Astrocyte (in vitro differentiated cells and primary cell): ENCODE results near the gene TRMT44. TPM values are rescaled to one million over a fixed set of nuclear protein-coding genes. Genes with fewer than 3 reads are reported as not detected.

Experiments used
- DNase-seq: peaks from one replicate; pipeline ENCODE4 v3.0.0-alpha.2; 2010; ENCODE audit warnings: low read depth
- FAIRE-seq: peaks from 2 replicates; lab custom pipeline; 2011; peaks lifted over from hg19 to GRCh38; lab: Jason Lieb, UNC
- H2AFZ ChIP-seq: 2 replicates; pipeline ENCODE4 v1.6.0; 2012; ENCODE audit warnings: low read depth, low read length, inconsistent platforms
- H3K27ac ChIP-seq: 2 replicates; pipeline ENCODE4 v1.5.1; 2011; ENCODE audit warnings: low read depth, low read length, inconsistent platforms
- H3K27me3 ChIP-seq: 2 replicates; pipeline ENCODE4 v1.6.0; 2011; ENCODE audit warnings: low read length, inconsistent platforms; ENCODE audit not compliant: insufficient read depth
- H3K36me3 ChIP-seq: 2 replicates; pipeline ENCODE4 v1.5.1; 2011; ENCODE audit warnings: low read length, inconsistent platforms; ENCODE audit not compliant: insufficient read depth
- H3K4me1 ChIP-seq: 2 replicates; pipeline ENCODE4 v1.5.1; 2011; ENCODE audit warnings: low read length, inconsistent platforms; ENCODE audit not compliant: insufficient read depth
- H3K4me2 ChIP-seq: 2 replicates; pipeline ENCODE4 v1.6.0; 2012; ENCODE audit warnings: low read length, inconsistent platforms
- H3K4me3 ChIP-seq: 2 replicates; pipeline ENCODE4 v1.5.1; 2011; ENCODE audit warnings: low read depth, mild to moderate bottlenecking, low read length, inconsistent platforms; ENCODE audit not compliant: insufficient read depth
- H3K79me2 ChIP-seq: 2 replicates; pipeline ENCODE4 v1.6.0; 2012; ENCODE audit warnings: mild to moderate bottlenecking, low read length, inconsistent platforms; ENCODE audit not compliant: insufficient read depth
- H3K9ac ChIP-seq: 2 replicates; pipeline ENCODE4 v1.6.0; 2012; ENCODE audit warnings: mild to moderate bottlenecking, low read length, inconsistent platforms
- H3K9me3 ChIP-seq: 2 replicates; pipeline ENCODE4 v1.5.1; 2012; ENCODE audit warnings: low read depth, mild to moderate bottlenecking, low read length, inconsistent platforms; ENCODE audit not compliant: insufficient read depth
- H4K20me1 ChIP-seq: 2 replicates; pipeline ENCODE4 v1.6.0; 2012; ENCODE audit warnings: low read length, inconsistent platforms; ENCODE audit not compliant: insufficient read depth
- H3K27ac Mint-ChIP-seq: one replicate; pipeline ENCODE4 v1.8.0; 2021; ENCODE audit warnings: mild to moderate bottlenecking, mixed read lengths; ENCODE audit not compliant: unreplicated experiment
- H3K27me3 Mint-ChIP-seq: one replicate; pipeline ENCODE4 v1.8.0; 2021; ENCODE audit warnings: low read depth, mixed read lengths; ENCODE audit not compliant: unreplicated experiment
- H3K36me3 Mint-ChIP-seq: one replicate; pipeline ENCODE4 v1.8.0; 2021; ENCODE audit warnings: low read depth, mixed read lengths; ENCODE audit not compliant: unreplicated experiment
- H3K4me1 Mint-ChIP-seq: one replicate; pipeline ENCODE4 v1.8.0; 2021; ENCODE audit warnings: low read depth, mixed read lengths; ENCODE audit not compliant: unreplicated experiment
- H3K4me3 Mint-ChIP-seq: one replicate; pipeline ENCODE4 v1.8.0; 2021; ENCODE audit warnings: mild to moderate bottlenecking, moderate library complexity, mixed read lengths; ENCODE audit not compliant: unreplicated experiment
- H3K9me3 Mint-ChIP-seq: one replicate; pipeline ENCODE4 v1.8.0; 2021; ENCODE audit warnings: mild to moderate bottlenecking, mixed read lengths; ENCODE audit not compliant: unreplicated experiment
- EZH2 ChIP-seq: IDR thresholded peaks from 2 replicates; pipeline ENCODE4 v1.6.1; 2012; ENCODE audit warnings: mild to moderate bottlenecking, low read length, inconsistent platforms; ENCODE audit not compliant: insufficient read depth
- total RNA-seq: library from RNA; stranded (reverse); gene quantifications from 2 replicates; pipeline ENCODE4 v1.2.1, GENCODE V29; 2021
- TF ChIP-seq, protein P1 (sequence below): IDR thresholded peaks from 2 replicates; pipeline ENCODE4 v1.5.1; 2011; ENCODE audit warnings: low read depth, mild to moderate bottlenecking, inconsistent platforms, low read length, moderate library complexity; ENCODE audit not compliant: insufficient read depth

TRMT44 gene
- total RNA-seq, 1 donor from 2014 or later: 18.0 TPM

DNA sequence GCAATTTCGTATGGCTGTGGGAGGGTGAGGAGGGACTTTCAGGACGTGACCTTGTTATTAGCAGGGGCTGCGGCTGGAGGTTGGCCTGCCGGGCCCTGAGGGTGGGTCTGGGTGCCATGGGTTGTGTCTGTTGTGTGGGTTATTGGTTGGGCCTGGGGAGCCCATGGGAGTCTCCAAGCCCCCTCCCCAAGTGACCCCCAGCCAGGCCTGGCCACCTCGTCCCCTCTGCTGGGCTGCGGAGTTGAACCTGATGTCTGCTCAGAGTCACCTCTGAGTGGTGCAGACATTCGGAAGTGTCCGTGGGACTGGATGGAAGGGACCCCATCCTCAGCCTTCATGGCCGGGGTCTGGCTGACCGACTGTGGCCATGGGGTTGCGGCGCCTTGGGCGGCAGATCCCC, 67.7 kb downstream of the TRMT44 start:
- peaks cover 7% of the 10 kb centered on the region for H3K9me3 Mint-ChIP-seq

DNA sequence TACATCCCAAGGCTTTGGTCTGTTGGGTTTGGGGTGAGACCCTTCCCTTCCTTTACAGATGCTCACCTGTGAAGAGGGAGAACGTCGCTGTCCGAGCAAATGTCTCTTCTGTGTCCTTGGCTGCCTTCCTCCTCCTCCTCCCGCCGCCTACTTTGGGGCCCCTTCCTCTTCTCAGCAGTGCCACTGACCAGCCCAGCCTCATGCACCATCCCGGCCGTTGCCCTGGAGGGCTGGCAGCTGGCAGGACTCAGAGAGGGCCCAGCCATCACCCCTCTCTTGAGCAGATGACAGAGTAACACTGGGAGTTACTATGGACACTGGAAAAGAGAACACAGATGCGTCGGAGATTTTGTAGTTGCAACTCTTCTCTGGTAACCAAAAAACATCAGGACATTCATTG, 68.2 kb downstream of the TRMT44 start:
- TF ChIP-seq, protein P1, sequence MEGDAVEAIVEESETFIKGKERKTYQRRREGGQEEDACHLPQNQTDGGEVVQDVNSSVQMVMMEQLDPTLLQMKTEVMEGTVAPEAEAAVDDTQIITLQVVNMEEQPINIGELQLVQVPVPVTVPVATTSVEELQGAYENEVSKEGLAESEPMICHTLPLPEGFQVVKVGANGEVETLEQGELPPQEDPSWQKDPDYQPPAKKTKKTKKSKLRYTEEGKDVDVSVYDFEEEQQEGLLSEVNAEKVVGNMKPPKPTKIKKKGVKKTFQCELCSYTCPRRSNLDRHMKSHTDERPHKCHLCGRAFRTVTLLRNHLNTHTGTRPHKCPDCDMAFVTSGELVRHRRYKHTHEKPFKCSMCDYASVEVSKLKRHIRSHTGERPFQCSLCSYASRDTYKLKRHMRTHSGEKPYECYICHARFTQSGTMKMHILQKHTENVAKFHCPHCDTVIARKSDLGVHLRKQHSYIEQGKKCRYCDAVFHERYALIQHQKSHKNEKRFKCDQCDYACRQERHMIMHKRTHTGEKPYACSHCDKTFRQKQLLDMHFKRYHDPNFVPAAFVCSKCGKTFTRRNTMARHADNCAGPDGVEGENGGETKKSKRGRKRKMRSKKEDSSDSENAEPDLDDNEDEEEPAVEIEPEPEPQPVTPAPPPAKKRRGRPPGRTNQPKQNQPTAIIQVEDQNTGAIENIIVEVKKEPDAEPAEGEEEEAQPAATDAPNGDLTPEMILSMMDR: no peak
- no peak for TF ChIP-seq EZH2
- Histone ChIP-seq H4K20me1 (no peaks in the 10 kb centered on the region), H3K79me2 (no peaks in the 10 kb centered on the region), H3K4me2 (no peak overlapping the region), H3K27me3 (peaks cover 3% of the 10 kb centered on the region), H3K36me3 (no peaks in the 10 kb centered on the region), H2AFZ (no peak overlapping the region), H3K4me1 (peaks cover 14% of the 10 kb centered on the region), H3K27ac (no peak overlapping the region), H3K9me3 (no peaks in the 10 kb centered on the region), H3K4me3 (no peak overlapping the region), H3K9ac (no peak overlapping the region)
- Mint-ChIP-seq H3K27ac (no peak overlapping the region), H3K4me1 (peaks cover 4% of the 10 kb centered on the region), H3K27me3 (peaks cover 24% of the 10 kb centered on the region), H3K36me3 (no peaks in the 10 kb centered on the region), H3K4me3 (no peak overlapping the region), H3K9me3 (peaks cover 7% of the 10 kb centered on the region)
- no peak for DNase-seq
- FAIRE-seq: no peak

More for the DNA sequence above, 67.7 kb downstream of the TRMT44 start:
- H3K4me2 ChIP-seq: no peak overlapping the region
- H3K9me3 ChIP-seq: no peaks in the 10 kb centered on the region
- no peaks in the 10 kb centered on the region for H3K79me2 ChIP-seq
- H4K20me1 ChIP-seq: no peaks in the 10 kb centered on the region
- H3K4me1 ChIP-seq: peaks cover 14% of the 10 kb centered on the region
- DNase-seq (no peak), FAIRE-seq (no peak)
- TF ChIP-seq, protein P1: no peak
- TF ChIP-seq EZH2: no peak
- peaks cover 26% of the 10 kb centered on the region for H3K27me3 Mint-ChIP-seq
- H3K27ac Mint-ChIP-seq: no peak overlapping the region
- peaks cover 8% of the 10 kb centered on the region for H3K27me3 ChIP-seq
- no peak overlapping the region for H3K27ac ChIP-seq
- no peak overlapping the region for H2AFZ ChIP-seq
- H3K4me3 Mint-ChIP-seq: no peak overlapping the region
- no peaks in the 10 kb centered on the region for H3K36me3 ChIP-seq
- no peaks in the 10 kb centered on the region for H3K36me3 Mint-ChIP-seq
- H3K4me1 Mint-ChIP-seq: peaks cover 5% of the 10 kb centered on the region
- no peak overlapping the region for H3K4me3 ChIP-seq
- H3K9ac ChIP-seq: no peak overlapping the region

DNA sequence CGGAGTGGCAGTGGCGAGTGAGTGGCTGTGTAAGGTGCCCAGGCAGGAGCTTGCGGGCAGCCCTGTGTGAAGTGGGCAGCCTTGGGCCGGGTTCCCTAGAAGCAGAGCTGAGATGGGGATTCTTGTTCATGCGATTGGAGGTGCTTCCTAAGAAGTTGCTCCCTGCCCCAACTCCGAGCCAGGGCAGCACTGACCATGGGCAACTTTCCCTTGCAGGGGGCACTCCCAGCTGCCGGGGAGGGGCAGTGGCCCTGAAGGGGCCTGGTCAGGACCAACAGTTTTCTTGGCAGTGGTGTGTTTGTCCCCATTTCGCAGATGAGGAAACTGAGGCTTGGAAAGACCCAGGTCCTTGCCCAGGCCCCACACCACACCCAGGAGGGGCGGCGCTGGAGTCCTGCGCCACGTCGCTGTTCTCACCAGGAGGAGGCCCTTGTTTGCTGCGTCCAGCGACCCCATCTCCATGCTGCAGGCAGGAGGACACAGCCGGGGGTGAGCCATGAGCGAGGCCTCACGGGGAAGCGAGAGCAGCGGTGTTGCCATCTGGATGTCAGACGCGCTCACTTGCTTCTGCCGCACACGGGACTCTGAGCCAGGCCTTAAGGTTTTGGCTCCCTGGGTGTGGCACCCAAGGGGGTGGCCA, 68.9 kb downstream of the TRMT44 start:
- no peak overlapping the region for H3K27ac ChIP-seq
- no peaks in the 10 kb centered on the region for H3K36me3 ChIP-seq
- no peaks in the 10 kb centered on the region for H3K79me2 ChIP-seq
- H3K4me2 ChIP-seq: no peak overlapping the region
- H3K4me3 Mint-ChIP-seq: no peak overlapping the region
- no peak overlapping the region for H3K4me3 ChIP-seq
- peaks cover 1% of the 10 kb centered on the region for H3K27me3 ChIP-seq
- DNase-seq (no peak), FAIRE-seq (no peak)
- H4K20me1 ChIP-seq: no peaks in the 10 kb centered on the region
- TF ChIP-seq, protein P1: no peak
- TF ChIP-seq EZH2: no peak
- H3K27ac Mint-ChIP-seq: no peak overlapping the region
- peaks cover 21% of the 10 kb centered on the region for H3K27me3 Mint-ChIP-seq
- peaks cover 4% of the 10 kb centered on the region for H3K4me1 Mint-ChIP-seq
- no peak overlapping the region for H2AFZ ChIP-seq
- no peaks in the 10 kb centered on the region for H3K36me3 Mint-ChIP-seq
- no peak overlapping the region for H3K9ac ChIP-seq
- peaks cover 7% of the 10 kb centered on the region for H3K9me3 Mint-ChIP-seq
- H3K4me1 ChIP-seq: peaks cover 14% of the 10 kb centered on the region
- H3K9me3 ChIP-seq: no peaks in the 10 kb centered on the region
